Fibroblast of skin of abdomen (primary cell): ENCODE results near the gene ZNF850. TPM values are rescaled to one million over a fixed set of nuclear protein-coding genes. Genes with fewer than 3 reads are reported as not detected.
"Not testable (repeated sequence)": the region's sequence is repeated elsewhere in the genome, so short reads cannot be mapped to it uniquely, and the experiment has no call there.

ENCODE experiments used
- DNase-seq: peaks from one replicate; pipeline ENCODE4 v3.0.0-alpha.2; 2013
- polyA plus RNA-seq, 2 experiments: library from polyadenylated mRNA; unstranded; fragments of 120-200 nt; gene quantifications; one replicate each; pipeline ENCODE4 v1.2.1, GENCODE V29; 2013; ENCODE audit not compliant: insufficient read length in 2 of 2

ZNF850 gene
- 0.46 TPM for polyA plus RNA-seq (2013, experiment 1 of 2; ENCODE audit: insufficient read length)
- 0.50 TPM for polyA plus RNA-seq (2013, experiment 2 of 2; ENCODE audit: insufficient read length)

DNA sequence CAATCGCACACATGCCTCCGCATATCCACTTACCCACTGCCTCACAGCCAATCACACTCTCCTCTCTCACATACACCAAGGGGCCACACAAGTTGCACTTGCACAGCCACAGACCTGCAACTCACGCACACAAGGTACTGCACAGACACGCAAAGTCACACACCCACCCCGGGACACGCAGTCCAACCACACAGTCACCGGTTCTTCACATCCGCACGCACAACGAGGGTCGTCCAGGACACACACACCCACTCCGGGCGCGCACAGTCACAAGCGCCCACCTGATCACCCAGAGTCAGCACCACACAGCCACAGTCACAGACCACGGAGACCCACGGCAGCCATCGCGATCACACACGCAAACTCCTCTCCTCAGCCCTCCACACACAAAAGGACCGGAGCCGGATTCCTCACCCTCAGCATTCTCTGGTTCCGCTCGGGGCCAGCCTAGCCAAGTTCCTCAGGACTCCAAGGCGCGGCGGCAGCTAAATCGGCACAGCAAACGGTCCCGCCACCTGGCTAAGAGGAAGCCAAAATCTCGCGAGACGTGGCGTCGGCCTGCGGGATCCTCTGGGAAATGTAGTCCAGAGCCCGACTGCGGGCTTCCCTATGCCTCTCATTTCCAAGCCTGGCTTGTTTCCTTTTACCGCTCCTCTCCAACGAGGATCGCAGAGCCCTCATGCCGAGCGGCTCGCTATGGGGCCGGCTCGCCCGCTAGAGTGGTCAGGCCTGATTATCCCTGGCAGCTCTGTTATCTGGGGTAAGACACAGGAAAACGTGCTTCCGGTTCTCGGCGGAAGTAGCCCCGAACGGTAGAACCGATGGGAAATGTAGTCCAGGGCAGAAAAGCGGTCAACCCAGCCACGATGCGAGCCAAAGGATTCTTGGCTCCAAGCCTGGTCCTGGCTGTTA is at the start of gene ZNF850:
ZNF850 (minus strand) TSS at position 497 of the 912 bp plus-strand sequence. CDS start 10,201 bp downstream, outside the sequence.
- DNase-seq = peak; percentile 93

DNA sequence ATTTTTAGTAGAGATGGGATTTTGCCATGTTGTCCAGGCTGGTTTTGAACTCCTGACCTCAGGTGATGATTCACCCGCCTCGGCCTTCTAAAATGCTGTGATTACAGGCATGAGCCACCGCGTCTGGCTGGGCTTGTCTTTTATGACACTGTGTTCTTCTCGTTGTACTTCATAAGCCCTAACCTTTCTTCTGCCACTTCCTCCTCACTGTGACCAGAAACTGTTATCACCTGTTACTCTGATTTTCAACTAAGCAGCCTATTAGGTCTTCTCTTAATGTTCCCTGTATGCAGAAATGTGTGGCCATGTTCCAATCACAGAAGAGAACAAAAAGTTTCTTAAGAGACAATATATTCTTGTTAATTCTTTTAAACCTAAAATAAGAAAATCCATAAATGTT is 49.2 kb upstream of the ZNF850 start:
- no peak for DNase-seq

DNA sequence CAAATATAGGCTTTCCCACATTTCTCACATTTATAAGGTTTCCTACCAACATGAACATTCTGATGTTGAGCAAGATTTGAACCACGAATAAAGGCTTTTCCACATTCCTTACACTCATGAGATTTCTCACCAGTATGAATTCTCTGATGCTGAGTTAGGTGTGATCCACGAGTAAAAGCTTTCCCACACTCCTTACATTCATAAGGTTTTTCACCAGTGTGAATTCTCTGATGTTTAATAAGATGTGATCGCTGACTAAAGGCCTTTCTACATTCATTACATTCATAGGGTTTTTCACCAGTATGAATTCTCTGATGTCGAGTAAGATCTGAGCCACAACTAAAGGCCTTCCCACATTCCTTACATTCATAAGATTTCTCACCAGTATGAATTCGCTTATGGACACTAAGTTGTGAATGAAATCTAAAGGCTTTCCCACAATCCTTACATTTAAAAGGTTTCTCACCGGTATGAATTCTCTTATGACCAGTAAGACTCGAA is 46.6 kb upstream of the ZNF850 start:
- DNase-seq = no peak

DNA sequence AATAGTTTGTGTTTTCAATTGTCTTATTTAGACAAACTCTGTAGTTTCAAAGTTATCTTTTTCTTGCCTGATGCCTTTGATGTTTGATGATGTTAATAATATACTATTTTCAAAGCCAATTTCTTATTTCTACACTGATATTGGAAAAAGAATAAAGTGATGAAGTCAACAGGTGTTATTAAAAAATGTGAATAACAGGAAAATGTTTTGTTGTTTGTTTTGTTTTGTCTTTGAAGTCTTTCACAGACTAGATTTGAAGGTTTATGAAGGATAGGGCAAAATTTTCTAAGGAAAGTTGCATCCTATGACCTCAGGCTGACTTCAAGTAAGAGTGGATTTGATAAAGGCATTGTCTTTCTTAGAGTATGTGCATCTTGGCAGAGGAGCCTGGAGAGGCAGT is 34.4 kb upstream of the ZNF850 start:
- no peak for DNase-seq

DNA sequence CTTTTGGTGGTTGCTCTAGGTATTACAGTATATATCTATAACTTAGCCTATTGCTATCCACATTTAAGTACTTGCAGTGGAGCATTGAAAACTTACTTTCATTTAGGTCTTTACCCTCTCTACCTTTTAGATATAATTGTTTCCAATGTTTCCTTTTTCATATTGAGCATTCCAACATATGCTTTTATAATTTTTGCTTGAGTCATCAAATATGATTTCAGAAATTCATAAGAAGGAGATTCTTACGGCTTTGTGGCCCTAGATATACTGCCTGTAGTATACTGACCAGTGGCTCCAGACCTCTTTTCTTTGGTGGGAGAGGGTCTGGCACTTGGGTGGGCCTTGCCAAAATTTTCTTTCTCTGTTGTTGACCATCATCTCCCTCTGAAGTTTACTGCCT is 32.8 kb upstream of the ZNF850 start:
- DNase-seq = no peak

DNA sequence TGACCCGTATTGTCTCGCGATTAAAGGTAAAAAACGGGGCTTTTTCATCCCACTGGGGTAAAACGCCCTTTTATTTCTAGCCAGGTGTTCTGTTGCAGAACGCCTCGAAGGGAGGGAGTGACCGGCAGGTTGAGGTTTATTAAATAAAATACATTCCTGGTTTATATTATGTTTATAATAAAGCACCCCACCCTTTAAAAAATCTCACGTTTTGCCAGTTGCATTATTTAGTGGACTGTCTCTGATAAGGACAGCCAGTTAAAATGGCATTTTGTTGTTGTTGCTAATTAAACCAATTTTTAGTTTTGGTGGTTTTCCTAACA is 25.1 kb upstream of the ZNF850 start:
- DNase-seq = no peak

DNA sequence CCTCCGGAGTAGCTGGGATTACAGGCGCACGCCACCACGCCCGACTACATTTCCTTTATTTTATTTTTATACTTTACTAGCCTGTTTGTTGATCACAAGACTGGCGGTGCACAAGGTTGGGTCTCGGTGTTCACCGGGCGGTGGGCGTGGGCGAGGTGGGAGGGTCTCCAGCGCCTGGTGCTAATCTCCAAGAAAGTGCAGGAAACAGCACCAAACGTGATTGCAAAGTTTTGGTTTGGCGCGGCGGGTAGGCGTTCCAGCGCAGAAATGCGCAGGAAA is 24.0 kb upstream of the ZNF850 start:
- DNase-seq = no peak

DNA sequence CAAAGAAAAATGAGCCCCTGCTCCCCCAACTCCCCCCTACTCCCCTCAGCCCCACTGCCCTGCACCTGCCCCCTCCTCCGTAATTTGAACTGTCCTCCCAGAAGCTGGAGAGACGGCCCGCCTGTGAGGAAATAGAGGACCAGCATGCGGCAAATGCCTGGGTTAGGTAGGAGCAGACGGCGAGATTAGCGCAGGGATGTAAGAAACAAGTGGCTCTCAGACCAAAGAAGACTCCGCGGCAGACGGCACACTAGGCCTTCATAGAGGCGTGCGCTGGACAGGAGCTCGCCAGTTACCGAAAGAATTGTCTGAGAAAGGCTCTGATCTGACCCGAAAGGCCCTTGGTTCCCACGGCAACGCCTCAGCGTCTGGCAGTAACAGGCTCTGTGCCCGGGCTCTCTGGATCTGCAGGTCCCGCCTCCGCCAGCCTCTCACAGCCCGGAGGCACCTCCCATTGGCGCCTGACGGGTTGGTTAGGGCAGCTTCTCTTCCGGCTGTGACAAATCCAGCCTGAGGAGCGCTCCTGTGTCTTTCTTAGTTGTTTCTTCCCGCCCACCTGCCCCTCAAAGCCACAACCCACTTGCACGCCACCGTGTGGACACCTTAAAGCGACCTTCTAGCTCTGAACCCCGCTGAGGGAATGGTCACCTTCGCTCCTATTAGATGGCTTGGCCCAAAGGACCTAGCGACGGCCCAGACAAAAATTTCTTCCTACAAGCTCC is 19.0 kb upstream of the ZNF850 start:
- DNase-seq = not testable (repeated sequence)

DNA sequence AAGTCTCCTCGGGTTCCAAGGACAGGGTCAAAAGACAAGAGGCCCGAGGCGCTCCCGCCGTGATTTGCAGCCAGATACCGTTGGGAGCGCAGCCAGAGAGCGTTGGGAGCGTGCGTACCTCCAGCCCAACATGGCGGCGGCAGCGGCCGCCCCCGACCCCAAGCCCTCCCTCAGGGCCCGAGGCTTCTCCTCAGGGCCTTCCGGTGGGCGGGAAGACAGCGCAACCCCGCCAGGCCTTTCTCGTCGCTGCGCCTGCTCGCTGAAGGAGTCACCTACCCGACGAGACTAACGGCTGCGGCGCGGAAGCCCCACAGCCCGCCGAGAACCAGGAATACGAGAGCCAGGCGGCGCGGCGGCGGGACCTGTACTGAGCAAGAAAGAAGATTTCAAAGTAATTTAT is 3.2 kb upstream of the ZNF850 start:
- DNase-seq = no peak

DNA sequence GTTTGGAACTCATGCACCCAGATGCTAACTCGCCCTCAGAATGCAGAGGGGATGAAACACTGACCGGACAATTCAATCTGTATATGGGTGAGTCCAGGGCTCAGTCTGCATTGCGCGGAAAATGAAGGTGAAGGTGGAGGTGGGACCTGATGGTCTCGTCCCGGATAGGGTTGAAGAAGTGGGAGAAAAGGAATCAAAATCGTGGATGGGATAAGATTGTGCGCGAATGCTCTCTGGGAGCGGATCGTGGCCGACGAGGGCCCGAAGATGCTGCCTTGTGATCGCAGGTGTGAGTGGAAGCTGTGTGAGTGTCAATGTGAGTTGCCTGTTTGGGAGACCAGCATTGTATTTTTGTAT is 594 bp upstream of the ZNF850 start:
- no peak for DNase-seq

DNA sequence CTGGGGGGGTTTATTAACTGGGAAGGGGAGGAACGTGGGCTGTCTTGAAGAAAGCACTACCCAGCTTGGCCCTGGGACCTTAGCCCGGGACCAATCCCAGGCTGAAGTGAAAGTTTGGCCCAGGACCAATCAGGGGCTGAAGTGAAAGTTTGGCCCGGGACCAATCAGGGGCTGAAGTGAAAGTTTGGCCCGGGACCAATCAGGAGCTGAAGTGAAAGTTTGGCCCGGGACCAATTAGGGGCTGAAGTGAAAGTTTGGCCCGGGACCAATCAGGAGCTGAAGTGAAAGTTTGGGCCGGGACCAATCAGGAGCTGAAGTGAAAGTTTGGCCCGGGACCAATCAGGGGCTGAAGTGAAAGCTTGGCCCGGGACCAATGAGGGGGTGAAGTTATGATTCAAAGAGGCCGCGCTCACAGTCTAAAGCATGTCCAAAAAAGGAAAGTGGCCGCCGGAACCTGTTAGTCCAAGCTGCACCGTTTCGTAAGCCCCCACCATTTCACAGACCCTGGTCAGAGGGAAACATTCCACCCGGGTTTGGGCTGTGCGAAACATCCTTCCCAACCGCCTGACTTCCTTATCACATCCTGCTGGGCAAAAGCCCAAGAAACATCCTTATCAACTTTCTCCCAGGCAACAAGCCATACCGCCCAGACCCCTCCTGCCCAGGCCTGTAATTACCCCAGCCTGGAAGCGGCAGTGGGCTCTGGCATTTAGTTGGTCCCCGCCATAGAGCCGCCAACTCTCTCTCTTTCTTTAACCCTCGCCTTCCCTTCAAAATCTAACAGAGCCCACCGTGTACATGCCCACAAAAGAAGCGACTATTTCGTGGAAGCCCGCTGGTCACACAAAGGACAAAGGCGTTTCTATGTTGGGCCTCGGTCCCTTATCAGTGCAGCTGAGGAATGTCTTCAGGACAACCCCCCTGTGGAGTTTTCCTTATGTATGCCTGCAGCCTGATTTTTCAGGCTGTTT is 1.1 kb downstream of the ZNF850 start:
- peak; percentile 71 for DNase-seq

DNA sequence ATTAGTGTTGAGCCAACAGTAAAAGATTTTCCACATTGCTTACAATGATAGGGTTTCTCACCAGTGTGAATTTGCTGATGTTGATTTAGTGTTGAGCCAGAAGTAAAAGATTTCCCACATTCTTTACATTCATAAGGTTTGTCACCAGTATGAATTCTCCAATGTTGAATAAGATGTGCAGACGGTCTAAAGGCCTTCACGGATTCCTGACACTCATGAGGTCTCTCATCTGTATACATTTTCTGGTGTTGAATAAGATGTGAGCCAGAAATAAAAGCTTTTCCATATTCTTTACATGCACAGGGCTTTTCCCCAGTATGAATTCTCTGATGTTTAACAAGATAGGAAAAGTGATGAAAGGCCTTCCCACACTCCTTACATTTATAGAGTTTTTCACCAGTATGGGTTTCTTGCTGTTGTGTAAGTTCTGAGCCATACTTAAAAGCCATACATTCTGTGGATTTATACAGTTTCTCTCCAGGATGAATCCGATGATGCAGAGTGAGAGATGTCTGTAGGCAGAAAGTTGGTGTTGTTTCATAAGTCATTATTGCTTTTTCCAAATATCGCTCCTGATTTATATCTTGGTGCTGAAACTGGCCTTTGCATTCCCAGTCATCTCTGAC is 22.4 kb downstream of the ZNF850 start:
- no peak for DNase-seq

DNA sequence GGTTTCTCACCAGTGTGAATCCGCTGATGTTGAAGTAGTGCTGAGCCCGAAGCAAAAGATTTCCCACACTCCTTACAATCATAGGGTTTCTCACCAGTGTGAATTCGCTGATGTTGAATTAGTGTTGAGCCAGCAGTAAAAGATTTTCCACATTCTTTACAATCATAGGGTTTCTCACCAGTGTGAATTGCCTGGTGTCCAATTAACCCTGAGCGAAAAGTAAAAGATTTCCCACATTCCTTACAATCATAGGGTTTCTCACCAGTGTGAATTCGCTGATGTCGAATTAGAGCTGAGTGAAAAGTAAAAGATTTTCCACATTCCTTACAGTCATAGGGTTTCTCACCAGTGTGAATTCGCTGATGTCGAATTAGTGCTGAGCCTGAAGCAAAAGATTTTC is 23.0 kb downstream of the ZNF850 start:
- not testable (repeated sequence) for DNase-seq

DNA sequence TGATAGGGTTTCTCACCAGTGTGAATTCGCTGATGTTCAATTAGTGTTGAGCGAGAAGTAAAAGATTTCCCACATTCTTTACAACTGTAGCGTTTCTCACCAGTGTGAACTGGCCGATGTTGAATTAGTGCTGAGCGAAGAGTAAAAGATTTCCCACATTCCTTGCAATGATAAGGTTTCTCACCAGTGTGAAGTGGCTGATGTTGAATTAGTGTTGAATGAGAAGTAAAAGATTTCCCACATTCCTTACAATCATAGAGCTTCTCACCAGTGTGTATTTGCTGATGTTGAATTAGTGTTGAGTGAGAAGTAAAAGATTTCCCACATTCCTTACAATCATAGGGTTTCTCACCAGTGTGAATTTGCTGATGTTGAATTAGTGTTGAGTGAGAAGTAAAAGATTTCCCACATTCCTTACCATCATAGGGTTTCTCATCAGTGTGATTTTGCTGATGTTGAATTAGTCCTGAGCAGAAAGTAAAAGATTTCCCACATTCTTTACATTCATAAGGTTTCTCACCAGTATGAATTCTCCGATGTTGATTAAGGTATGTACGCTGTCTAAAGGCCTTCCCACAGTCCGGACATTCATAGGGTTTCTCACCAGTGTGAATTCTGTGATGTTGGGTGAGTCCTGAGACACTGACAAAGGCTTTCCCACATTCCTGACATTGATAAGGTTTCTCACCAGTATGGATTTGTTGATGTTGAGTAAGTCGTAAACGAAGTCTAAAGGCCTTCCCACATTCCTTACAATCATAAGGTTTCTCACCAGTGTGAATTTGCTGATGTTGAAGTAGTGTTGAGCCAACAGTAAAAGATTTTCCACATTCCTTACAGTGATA is 24.0 kb downstream of the ZNF850 start:
- no peak for DNase-seq

DNA sequence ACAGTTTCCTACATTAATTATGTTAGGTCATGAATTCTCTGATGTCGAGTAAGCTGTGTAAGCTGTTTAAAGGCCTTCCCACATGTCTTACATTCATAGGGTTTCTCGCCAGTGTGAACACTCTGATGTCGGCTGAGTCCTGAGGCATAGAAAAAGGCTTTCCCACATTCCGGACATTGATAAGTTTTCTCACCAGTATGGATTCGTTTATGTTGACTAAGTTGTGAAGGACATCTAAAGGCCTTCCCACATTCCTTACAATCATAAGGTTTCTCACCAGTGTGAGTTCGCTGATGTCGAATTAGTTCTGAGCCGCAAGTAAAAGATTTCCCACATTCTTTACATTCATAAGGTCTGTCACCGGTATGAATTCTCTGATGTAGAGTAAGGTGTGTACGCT is 24.9 kb downstream of the ZNF850 start:
- DNase-seq = no peak

DNA sequence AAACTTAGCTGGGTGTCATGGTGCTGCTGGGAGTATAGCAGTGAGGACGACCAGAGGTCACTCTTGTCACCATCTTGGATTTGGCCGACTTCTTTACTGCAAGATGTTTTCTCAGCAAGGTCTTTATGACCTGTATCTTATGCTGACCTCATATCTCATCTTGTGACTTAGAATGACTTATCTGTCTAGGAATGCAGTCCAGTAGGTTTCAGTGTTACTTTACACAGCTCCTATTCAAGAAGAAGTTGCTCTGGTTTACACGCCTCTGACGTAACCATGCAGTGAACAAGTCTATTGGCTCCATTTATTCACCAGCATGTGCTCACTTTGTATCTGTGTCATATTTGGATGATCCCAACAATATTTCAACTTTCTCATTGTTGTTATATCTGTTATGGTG is 26.7 kb downstream of the ZNF850 start:
- DNase-seq = no peak

DNA sequence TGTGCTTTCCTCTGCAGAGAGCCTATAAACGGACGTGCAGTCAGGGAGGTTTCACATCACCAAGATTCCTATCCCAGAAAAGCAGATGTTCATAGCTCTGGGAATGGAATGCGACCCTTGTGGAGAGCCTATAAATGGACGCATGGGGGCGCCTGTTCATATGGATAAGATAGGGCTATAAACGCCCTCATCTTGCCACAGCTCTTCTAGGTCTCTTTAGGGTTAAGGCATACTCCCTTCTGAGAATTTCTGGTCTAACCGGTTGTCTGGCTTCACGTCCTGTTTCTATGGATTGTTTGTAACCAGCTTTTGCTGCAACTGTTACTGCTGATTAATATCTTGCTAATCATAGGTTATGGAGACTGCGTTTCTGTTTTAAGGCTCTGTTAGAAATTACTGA is 36.4 kb downstream of the ZNF850 start:
- DNase-seq = not testable (repeated sequence)

DNA sequence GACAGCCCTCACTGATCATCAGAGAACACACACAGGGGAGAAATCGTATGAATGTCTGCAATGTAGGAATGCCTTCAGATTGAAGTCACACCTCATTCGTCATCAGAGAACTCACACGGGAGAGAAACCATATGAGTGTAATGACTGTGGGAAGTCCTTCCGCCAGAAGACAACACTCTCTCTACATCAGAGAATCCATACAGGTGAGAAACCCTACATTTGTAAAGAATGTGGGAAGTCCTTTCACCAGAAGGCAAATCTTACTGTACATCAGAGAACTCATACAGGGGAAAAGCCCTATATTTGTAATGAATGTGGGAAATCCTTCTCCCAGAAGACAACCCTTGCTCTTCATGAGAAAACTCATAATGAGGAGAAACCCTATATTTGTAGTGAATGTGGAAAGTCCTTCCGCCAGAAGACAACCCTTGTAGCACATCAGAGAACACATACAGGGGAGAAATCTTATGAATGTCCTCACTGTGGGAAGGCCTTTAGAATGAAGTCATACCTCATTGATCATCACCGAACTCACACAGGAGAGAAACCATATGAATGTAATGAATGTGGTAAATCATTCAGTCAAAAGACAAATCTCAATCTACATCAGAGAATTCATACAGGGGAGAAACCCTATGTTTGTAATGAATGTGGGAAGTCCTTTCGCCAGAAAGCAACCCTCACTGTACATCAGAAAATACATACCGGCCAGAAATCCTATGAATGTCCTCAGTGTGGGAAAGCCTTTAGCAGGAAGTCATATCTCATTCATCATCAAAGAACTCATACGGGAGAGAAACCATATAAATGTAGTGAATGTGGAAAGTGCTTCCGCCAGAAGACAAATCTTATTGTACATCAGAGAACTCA is 52.7 kb downstream of the ZNF850 start:
- peak; percentile 0 for DNase-seq

DNA sequence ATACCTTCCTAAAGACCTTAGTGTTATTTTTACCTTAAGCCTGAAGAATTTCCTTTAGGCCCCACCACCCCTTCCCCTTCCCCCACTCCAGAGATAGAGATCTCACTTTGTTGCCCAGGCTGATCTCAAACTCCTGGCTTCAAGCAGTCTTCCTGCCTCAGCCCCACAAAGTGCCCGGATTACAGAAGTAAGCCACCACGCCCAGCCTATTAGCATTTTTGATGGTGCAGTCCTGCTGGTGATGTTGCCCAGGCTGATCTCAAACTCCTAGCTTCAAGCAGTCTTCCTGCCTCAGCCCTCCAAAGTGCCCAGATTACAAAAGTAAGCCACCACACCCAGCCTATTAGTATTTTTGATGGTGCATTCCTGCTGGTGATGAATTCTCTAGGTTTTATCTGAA is 63.2 kb downstream of the ZNF850 start:
- no peak for DNase-seq

DNA sequence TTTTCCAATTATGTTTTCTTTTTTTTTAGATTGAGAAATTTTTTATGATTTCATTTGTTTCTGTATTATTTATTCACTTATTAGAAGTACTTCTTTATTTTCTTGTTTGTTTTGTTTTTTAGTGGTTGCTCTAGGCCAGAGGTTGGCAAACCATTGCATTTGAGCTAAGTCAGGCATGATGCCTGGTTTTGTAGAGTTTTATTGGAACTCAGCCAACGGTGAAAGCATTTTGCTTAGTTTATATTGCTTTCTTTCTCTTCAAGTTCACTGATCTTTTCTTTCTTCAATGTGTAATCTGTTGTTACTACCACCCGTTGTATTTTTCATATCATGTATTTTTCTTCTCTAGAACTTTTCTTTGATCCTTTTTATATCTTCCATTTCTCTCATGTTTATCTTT is 65.5 kb downstream of the ZNF850 start:
- DNase-seq = no peak
